Measurements from ENCODE around the gene BCAS3. TPM values are rescaled to one million over a fixed set of nuclear protein-coding genes. Genes with fewer than 3 reads are reported as not detected.

Gene BCAS3
- total RNA-seq, 2 experiments from 2014 or later, result 7.2 to 7.5 TPM

DNA sequence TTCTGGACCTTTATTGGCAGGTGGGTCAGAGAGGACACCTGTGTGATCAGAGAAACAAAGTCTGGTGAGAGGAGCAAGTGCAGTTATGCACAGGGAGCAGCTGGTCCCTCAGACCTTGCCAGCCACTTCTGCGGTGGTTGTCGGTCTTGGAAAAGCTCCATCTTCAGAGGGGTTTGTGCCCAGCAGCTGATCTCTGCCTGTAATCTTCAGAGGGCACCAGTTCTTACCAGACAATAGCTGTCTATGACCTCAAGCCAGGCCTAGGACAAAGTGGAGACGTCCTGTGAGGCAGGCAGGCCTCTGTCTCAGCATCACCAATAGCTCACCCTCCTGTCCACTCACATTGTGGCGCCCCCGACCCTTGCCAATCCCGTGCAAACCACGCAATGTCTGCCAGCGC is 655.5 kb downstream of the BCAS3 start:
- H3K4me1 Mint-ChIP-seq (ENCODE audit: low read depth), result no peaks in the 10 kb centered on the region
- intact Hi-C loops (cut with micrococcal nuclease), result no loop called here
- no peak for DNase-seq
- no peak overlapping the region for H3K27ac Mint-ChIP-seq
- no peaks in the 10 kb centered on the region for H3K9me3 Mint-ChIP-seq
- no peaks in the 10 kb centered on the region for H3K27me3 Mint-ChIP-seq (ENCODE audit: low read depth)
- H3K36me3 Mint-ChIP-seq (ENCODE audit: low read depth), result no peaks in the 10 kb centered on the region
- CTCF ChIA-PET, result interaction anchor here (0.7 kb wide), 1 partner anchor 143 kb away, joined by 5 read pairs; no protein-coding TSS in a partner anchor
- no peak overlapping the region for H3K4me3 Mint-ChIP-seq

DNA sequence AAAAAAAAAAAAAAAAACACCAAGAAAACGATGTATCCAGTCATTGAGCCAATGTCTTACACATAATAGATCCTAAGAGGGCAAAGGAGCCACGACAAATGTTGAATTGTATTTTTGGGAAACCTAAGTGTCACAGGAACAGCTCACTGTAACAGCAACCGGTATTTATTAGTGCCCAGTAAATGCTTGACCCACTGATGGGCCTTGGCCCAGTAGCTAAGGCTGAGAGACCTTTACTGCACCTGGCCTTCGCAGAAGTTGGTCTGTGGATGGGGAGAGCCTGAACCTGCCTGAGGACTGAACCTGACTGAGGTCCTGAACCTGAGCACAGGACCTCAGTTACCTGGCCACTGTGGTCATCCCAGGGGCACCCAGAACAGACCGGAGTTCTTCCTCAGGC is 657.0 kb downstream of the BCAS3 start:
- Mint-ChIP-seq H3K4me3 (no peak overlapping the region), H3K36me3 (ENCODE audit: low read depth) (no peaks in the 10 kb centered on the region), H3K9me3 (no peaks in the 10 kb centered on the region), H3K4me1 (ENCODE audit: low read depth) (no peaks in the 10 kb centered on the region), H3K27me3 (ENCODE audit: low read depth) (no peaks in the 10 kb centered on the region), H3K27ac (no peak overlapping the region)
- no peak for DNase-seq
- CTCF ChIA-PET, result no interaction called here
- intact Hi-C loops (cut with micrococcal nuclease), result no loop called here

- CTCF ChIA-PET, result no interaction called here
- Mint-ChIP-seq H3K27me3 (ENCODE audit: low read depth) (no peaks in the 10 kb centered on the region), H3K9me3 (no peaks in the 10 kb centered on the region), H3K4me1 (ENCODE audit: low read depth) (no peaks in the 10 kb centered on the region), H3K36me3 (ENCODE audit: low read depth) (no peaks in the 10 kb centered on the region), H3K4me3 (no peak overlapping the region), H3K27ac (no peak overlapping the region)
- intact Hi-C loops (cut with micrococcal nuclease), result no loop called here
- DNase-seq, result no peak
Observed at GRCh38 chr17:61335105-61335844, 657.6 kb downstream of the BCAS3 start.

GRCh38 chr17:61335845-61336655 is 658.4 kb downstream of the BCAS3 start:
- H3K27me3 Mint-ChIP-seq (ENCODE audit: low read depth), result no peaks in the 10 kb centered on the region
- no peak overlapping the region for H3K27ac Mint-ChIP-seq
- intact Hi-C loops (cut with micrococcal nuclease), result no loop called here
- no peaks in the 10 kb centered on the region for H3K9me3 Mint-ChIP-seq
- H3K4me3 Mint-ChIP-seq, result no peak overlapping the region
- H3K4me1 Mint-ChIP-seq (ENCODE audit: low read depth), result no peaks in the 10 kb centered on the region
- CTCF ChIA-PET, result no interaction called here
- no peak for DNase-seq
- H3K36me3 Mint-ChIP-seq (ENCODE audit: low read depth), result no peaks in the 10 kb centered on the region

GRCh38 chr17:61337290-61337689 is 659.6 kb downstream of the BCAS3 start:
- H3K36me3 Mint-ChIP-seq (ENCODE audit: low read depth), result no peaks in the 10 kb centered on the region
- intact Hi-C loops (cut with micrococcal nuclease), result no loop called here
- H3K9me3 Mint-ChIP-seq, result no peaks in the 10 kb centered on the region
- no peaks in the 10 kb centered on the region for H3K27me3 Mint-ChIP-seq (ENCODE audit: low read depth)
- no peak overlapping the region for H3K4me3 Mint-ChIP-seq
- CTCF ChIA-PET, result no interaction called here
- DNase-seq, result no peak
- H3K27ac Mint-ChIP-seq, result no peak overlapping the region
- no peaks in the 10 kb centered on the region for H3K4me1 Mint-ChIP-seq (ENCODE audit: low read depth)

- intact Hi-C loops (cut with micrococcal nuclease), result no loop called here
- CTCF ChIA-PET, result interaction anchor here (0.7 kb wide), 1 partner anchor 602 kb away, joined by 3 read pairs; no protein-coding TSS in a partner anchor
- Mint-ChIP-seq H3K27ac (no peak overlapping the region), H3K4me3 (no peak overlapping the region), H3K4me1 (ENCODE audit: low read depth) (no peaks in the 10 kb centered on the region), H3K27me3 (ENCODE audit: low read depth) (no peaks in the 10 kb centered on the region), H3K9me3 (no peaks in the 10 kb centered on the region), H3K36me3 (ENCODE audit: low read depth) (no peaks in the 10 kb centered on the region)
- no peak for DNase-seq
Observed at GRCh38 chr17:61338000-61338798, 660.5 kb downstream of the BCAS3 start.

GRCh38 chr17:61338874-61339478 is 661.3 kb downstream of the BCAS3 start:
- DNase-seq, result no peak
- no peaks in the 10 kb centered on the region for H3K4me1 Mint-ChIP-seq (ENCODE audit: low read depth)
- intact Hi-C loops (cut with micrococcal nuclease), result no loop called here
- H3K27ac Mint-ChIP-seq, result no peak overlapping the region
- no peaks in the 10 kb centered on the region for H3K9me3 Mint-ChIP-seq
- CTCF ChIA-PET, result interaction anchor here (0.7 kb wide), 1 partner anchor 603 kb away, joined by 3 read pairs; no protein-coding TSS in a partner anchor
- no peak overlapping the region for H3K4me3 Mint-ChIP-seq
- no peaks in the 10 kb centered on the region for H3K27me3 Mint-ChIP-seq (ENCODE audit: low read depth)
- H3K36me3 Mint-ChIP-seq (ENCODE audit: low read depth), result no peaks in the 10 kb centered on the region

DNA sequence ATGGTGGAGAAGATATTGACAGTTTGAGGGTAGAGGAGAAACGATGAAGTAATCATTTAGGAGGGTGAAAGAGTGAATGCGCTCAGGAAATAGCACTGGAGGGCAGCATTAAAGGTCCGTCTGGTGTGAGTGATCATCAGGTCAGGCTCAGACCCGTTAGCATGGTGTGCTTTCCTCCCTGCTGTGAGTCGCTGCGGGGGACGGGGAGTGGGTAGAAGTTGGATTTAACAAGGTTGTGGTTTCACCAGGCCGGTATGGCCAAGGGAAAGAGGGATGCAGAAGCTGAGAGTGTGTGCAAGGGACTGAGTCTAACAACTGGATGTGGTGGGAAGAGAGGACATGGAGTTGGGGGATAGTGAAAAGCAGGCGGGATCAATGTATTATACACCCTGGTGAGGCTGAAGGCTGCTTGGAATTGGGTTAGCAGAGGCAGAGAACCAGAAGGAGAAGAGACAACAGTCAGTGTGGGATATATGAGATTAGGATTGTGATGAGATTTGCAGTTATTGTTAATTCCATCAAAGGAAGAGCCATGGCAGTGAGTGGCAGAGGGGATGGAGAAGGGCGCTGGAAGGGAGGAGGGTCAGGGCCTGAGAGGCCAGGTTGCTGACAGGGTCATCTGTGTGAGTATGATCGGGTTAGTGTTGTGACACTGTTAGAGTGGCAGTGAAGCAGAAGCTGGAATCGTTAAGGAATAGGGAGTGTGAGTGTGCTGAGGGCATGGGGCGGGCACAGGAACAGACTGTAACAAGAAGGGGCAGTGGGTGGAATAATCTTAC is 663.0 kb downstream of the BCAS3 start:
- H3K4me1 Mint-ChIP-seq (ENCODE audit: low read depth), result no peaks in the 10 kb centered on the region
- H3K4me3 Mint-ChIP-seq, result no peak overlapping the region
- H3K27ac Mint-ChIP-seq, result no peak overlapping the region
- H3K9me3 Mint-ChIP-seq, result no peaks in the 10 kb centered on the region
- DNase-seq, result no peak
- H3K27me3 Mint-ChIP-seq (ENCODE audit: low read depth), result no peaks in the 10 kb centered on the region
- intact Hi-C loops (cut with micrococcal nuclease), result no loop called here
- no peaks in the 10 kb centered on the region for H3K36me3 Mint-ChIP-seq (ENCODE audit: low read depth)
- CTCF ChIA-PET, result no interaction called here

DNA sequence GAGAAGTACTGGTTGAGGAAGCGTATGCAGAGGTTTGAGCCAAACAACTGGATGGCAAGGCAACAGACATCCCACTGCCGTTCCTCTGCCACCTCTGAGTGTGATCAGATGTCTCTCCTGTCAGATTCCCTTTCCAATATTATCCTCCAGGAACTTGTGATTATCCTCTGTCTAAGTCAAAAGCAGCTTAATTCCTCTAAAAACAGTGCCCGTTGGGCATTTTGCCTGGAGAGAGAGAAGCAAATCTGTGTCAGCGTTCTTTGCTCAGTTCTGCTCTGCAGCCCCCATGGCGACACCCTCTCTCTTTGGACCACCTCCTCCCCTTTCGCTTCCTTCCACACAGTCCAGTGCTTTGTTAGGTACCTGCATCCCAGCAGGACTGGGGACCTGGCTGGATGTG is 665.9 kb downstream of the BCAS3 start:
- H3K4me1 Mint-ChIP-seq (ENCODE audit: low read depth), result no peaks in the 10 kb centered on the region
- DNase-seq, result no peak
- no peaks in the 10 kb centered on the region for H3K27me3 Mint-ChIP-seq (ENCODE audit: low read depth)
- H3K27ac Mint-ChIP-seq, result no peak overlapping the region
- H3K9me3 Mint-ChIP-seq, result no peaks in the 10 kb centered on the region
- H3K4me3 Mint-ChIP-seq, result no peak overlapping the region
- CTCF ChIA-PET, result no interaction called here
- intact Hi-C loops (cut with micrococcal nuclease), result no loop called here
- no peaks in the 10 kb centered on the region for H3K36me3 Mint-ChIP-seq (ENCODE audit: low read depth)

- no peak overlapping the region for H3K27ac Mint-ChIP-seq
- DNase-seq, result no peak
- H3K4me3 Mint-ChIP-seq, result no peak overlapping the region
- H3K4me1 Mint-ChIP-seq (ENCODE audit: low read depth), result no peaks in the 10 kb centered on the region
- intact Hi-C loops (cut with micrococcal nuclease), result no loop called here
- CTCF ChIA-PET, result interaction anchor here (0.7 kb wide), 1 partner anchor 14 kb away, joined by 4 read pairs; no protein-coding TSS in a partner anchor
- H3K36me3 Mint-ChIP-seq (ENCODE audit: low read depth), result no peaks in the 10 kb centered on the region
- H3K9me3 Mint-ChIP-seq, result no peaks in the 10 kb centered on the region
- H3K27me3 Mint-ChIP-seq (ENCODE audit: low read depth), result no peaks in the 10 kb centered on the region
Observed at GRCh38 chr17:61345061-61345460, 667.4 kb downstream of the BCAS3 start.

- no peaks in the 10 kb centered on the region for H3K27me3 Mint-ChIP-seq (ENCODE audit: low read depth)
- intact Hi-C loops (cut with micrococcal nuclease), result no loop called here
- no peak for DNase-seq
- no peaks in the 10 kb centered on the region for H3K9me3 Mint-ChIP-seq
- no peak overlapping the region for H3K27ac Mint-ChIP-seq
- CTCF ChIA-PET, result no interaction called here
- no peaks in the 10 kb centered on the region for H3K4me1 Mint-ChIP-seq (ENCODE audit: low read depth)
- H3K36me3 Mint-ChIP-seq (ENCODE audit: low read depth), result no peaks in the 10 kb centered on the region
- no peak overlapping the region for H3K4me3 Mint-ChIP-seq
Observed at GRCh38 chr17:61345825-61346666, 668.4 kb downstream of the BCAS3 start.

Data from activated naive CD4-positive, alpha-beta T cell treated with anti-CD3 and anti-CD28 coated beads for 36 hours (primary cell).